RCC 7860 (cell line): ENCODE data around the gene GFOD1.
"Not testable (repeated sequence)": the region's sequence is repeated elsewhere in the genome, so short reads cannot be mapped to it uniquely, and the experiment has no call there.

Experiments
- DNase-seq: peaks from one replicate; pipeline ENCODE4 v3.0.0-alpha.2; 2015; ENCODE audit warnings: low spot score
- FAIRE-seq: peaks from 2 replicates; lab custom pipeline; 2012; peaks lifted over from hg19 to GRCh38; lab: Jason Lieb, UNC

The GFOD1 gene

GRCh38 chr6:13467216-13467600, 20.2 kb downstream of the GFOD1 start:
- FAIRE-seq (no peak), DNase-seq (no peak)

- DNase-seq (peak; percentile 31), FAIRE-seq (no peak)
Measured at GRCh38 chr6:13466304-13467215, 20.8 kb downstream of the GFOD1 start.

GRCh38 chr6:13465734-13466133, 21.7 kb downstream of the GFOD1 start:
- no peak for FAIRE-seq
- DNase-seq, result no peak

- FAIRE-seq (no peak), DNase-seq (no peak)
Measured at GRCh38 chr6:13463941-13464340, 23.5 kb downstream of the GFOD1 start.

- FAIRE-seq, result no peak
Measured at GRCh38 chr6:13463328-13463717, 24.1 kb downstream of the GFOD1 start.

GRCh38 chr6:13462458-13463327, 24.7 kb downstream of the GFOD1 start:
- DNase-seq, result no peak
- no peak for FAIRE-seq

More at GRCh38 chr6:13463328-13463717, 24.1 kb downstream of the GFOD1 start:
- DNase-seq, result no peak

GRCh38 chr6:13461805-13462204, 25.6 kb downstream of the GFOD1 start:
- DNase-seq, result no peak
- no peak for FAIRE-seq

GRCh38 chr6:13461307-13461706, 26.1 kb downstream of the GFOD1 start:
- FAIRE-seq (no peak), DNase-seq (no peak)

GRCh38 chr6:13460289-13460688, 27.1 kb downstream of the GFOD1 start:
- not testable (repeated sequence) for DNase-seq, FAIRE-seq

- DNase-seq, result no peak
- no peak for FAIRE-seq
Measured at GRCh38 chr6:13457577-13457976, 29.8 kb downstream of the GFOD1 start.

GRCh38 chr6:13455552-13455966, 31.8 kb downstream of the GFOD1 start:
- FAIRE-seq, result no peak

GRCh38 chr6:13454286-13455221, 32.8 kb downstream of the GFOD1 start:
- DNase-seq (peak; percentile 9), FAIRE-seq (no peak)

More at GRCh38 chr6:13455552-13455966, 31.8 kb downstream of the GFOD1 start:
- DNase-seq, result no peak

GRCh38 chr6:13453771-13454251, 33.6 kb downstream of the GFOD1 start:
- no peak for FAIRE-seq
- DNase-seq, result peak; percentile 85

GRCh38 chr6:13453153-13453552, 34.2 kb downstream of the GFOD1 start:
- FAIRE-seq (no peak), DNase-seq (no peak)

- DNase-seq (no peak), FAIRE-seq (no peak)
Measured at GRCh38 chr6:13452346-13453117, 34.9 kb downstream of the GFOD1 start.

- FAIRE-seq (no peak), DNase-seq (no peak)
Measured at GRCh38 chr6:13451181-13451895, 36.1 kb downstream of the GFOD1 start.

GRCh38 chr6:13450628-13451027, 36.8 kb downstream of the GFOD1 start:
- no peak for FAIRE-seq
- DNase-seq, result no peak

- FAIRE-seq (no peak), DNase-seq (no peak)
Measured at GRCh38 chr6:13447949-13448724, 39.3 kb downstream of the GFOD1 start.
